CD4-positive, alpha-beta T cell treated with Interleukin-6 at 100 ng/mL for 8 hours (primary cell): Measurements from ENCODE around the gene FGF1.
"Not testable (repeated sequence)": the region's sequence is repeated elsewhere in the genome, so short reads cannot be mapped to it uniquely, and the experiment has no call there.

Experiments used
- DNase-seq: peaks from one replicate; pipeline ENCODE4 v3.0.0-alpha.2; 2020; ENCODE audit warnings: mixed read lengths, low spot score

FGF1 gene

DNA sequence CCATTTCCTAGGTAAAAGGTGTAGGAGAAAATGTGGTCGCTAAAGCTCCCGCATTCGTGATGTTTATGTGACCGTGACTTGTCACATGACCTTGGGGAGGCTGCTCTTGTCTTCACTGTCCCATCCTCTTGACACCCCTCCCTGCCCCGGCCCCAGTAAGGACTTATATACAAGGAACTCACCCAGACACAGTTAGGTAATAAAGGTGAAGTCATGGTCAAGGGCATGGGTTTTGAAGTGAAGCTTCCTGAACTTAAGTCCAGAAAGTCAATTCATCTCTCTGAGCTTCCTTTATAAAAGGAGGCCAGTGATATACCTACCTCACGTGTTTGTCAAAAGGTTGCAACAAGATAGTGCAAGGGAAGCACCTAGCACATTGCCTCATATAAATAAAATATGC lies 17.6 kb downstream of the FGF1 start:
- DNase-seq: no peak

GRCh38 chr5:142667831-142668230 lies 18.1 kb downstream of the FGF1 start:
- no peak for DNase-seq

GRCh38 chr5:142664636-142665035 lies 21.3 kb downstream of the FGF1 start:
- no peak for DNase-seq

GRCh38 chr5:142664067-142664466 lies 21.8 kb downstream of the FGF1 start:
- no peak for DNase-seq

DNA sequence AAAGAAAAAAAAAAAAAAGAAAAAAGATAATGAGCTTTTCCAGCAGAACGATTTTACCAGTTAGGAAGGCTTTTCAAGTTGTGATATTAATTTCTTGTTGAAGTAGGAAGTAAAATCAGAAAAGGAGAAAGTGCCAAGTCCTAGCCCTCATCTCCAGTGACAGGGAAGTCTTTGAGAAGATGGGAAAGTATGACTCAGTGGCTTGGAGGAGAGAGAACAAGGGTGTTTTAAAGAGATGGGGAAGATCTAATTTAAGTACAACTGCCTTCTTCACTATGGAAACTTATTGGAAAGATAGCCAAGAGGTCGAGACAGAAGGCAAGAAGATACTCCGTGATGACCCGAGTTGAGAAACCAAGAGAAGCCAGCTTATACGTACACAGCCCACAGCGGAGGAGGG lies 22.6 kb downstream of the FGF1 start:
- no peak for DNase-seq

- no peak for DNase-seq
Observed at GRCh38 chr5:142661957-142662356, 23.9 kb downstream of the FGF1 start.

DNA sequence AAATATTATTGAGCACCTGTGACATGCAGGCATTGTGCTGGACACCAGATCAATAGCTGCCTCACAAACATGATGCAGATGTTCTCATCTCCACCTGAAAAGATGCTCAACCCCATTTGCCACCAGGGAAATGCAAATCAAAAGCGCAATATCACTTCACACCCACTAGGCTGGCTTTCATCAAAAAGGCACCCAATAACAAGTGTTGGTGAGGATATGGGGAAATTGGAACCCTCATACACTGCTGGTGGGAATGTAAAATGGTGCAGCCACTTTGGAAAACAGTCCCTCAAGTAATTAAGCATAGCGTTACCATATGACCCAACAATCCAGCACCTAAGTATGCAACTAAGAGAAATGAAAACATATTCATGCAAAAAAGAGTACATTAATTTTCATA lies 24.7 kb downstream of the FGF1 start:
- DNase-seq: no peak

GRCh38 chr5:142660731-142661130 lies 25.2 kb downstream of the FGF1 start:
- no peak for DNase-seq

- DNase-seq: no peak
Observed at GRCh38 chr5:142660196-142660595, 25.7 kb downstream of the FGF1 start.

- no peak for DNase-seq
Observed at GRCh38 chr5:142659405-142659804, 26.5 kb downstream of the FGF1 start.

DNA sequence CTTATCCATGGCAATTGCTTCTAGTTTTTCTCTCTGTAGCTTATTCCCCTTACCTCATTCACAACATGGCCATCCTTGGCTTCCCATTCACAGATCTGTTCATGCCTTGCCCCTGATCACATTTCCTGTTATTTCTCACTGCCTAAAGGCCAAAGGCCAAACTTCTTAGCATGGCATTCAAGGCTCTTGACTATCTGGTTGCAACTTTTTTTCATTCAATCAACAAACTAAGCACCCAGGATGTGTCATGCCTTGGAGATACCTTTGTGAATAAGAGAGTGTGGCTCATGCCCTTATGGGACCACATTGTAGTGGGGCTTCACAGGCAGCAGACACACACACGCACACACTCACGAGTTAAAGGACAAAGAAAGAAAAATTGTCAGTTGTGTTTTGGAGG lies 27.6 kb downstream of the FGF1 start:
- no peak for DNase-seq

DNA sequence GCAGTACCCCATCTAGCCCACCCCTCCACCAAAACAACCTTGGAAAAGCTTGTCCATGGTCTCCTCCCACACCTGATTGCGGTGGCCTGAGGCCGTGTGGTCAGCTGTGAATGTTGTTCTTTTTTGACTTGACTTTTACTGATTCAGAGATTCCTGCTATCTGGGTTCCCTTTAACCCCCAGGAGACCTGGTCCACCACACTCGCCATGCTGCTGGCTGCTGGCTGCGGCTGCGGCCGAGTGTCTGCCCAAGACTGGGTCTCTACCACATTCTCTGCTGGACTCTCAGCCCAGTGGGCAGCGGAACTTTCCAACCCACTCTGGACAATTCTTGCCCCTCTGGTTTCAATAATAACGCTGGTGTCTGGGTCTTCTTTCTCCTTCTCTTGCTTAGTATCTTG lies 28.4 kb downstream of the FGF1 start:
- DNase-seq: no peak

DNA sequence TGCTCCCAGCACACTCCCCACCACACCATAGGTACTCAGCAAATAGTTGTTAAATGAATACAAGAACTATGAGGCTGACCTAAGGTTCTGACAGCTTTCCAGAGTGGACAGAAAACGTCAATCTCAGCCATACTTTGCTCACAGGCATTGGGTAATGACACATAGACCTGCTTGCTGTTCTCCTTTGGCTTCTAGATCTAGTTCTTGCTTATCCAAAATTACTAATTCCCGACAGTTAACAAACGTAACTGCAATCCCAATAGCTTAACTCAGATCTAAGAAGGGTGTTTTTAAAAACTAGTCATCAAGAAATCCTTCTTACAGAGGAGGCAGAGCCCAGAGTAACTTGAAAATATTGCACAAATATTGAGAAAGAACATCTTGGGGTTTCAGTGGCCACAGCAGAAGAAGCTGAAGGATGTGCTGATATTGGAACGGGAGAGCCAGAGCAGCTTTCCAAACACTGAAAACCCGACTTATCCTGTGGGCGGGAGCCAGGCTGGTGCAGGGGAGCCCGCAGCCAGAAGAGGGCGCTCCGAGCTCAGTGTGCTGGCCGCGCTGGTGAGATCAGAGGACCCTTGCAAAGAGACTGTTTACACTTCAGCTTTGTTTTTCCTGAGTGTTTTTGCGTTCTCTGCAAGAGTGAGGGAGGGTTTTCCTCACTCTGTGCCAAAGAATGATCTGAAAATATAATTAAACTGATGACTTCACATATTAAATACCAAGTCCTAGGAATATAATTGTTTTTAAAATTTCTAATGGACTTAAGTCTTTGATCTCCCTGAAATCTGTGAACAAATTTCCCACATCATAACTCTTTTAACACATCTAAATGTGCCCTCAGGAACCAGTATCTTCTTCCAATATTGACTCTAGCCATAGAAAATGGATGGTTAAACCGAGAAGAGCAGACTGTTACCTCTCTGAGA lies 30.3 kb downstream of the FGF1 start:
- DNase-seq: peak; percentile 49

DNA sequence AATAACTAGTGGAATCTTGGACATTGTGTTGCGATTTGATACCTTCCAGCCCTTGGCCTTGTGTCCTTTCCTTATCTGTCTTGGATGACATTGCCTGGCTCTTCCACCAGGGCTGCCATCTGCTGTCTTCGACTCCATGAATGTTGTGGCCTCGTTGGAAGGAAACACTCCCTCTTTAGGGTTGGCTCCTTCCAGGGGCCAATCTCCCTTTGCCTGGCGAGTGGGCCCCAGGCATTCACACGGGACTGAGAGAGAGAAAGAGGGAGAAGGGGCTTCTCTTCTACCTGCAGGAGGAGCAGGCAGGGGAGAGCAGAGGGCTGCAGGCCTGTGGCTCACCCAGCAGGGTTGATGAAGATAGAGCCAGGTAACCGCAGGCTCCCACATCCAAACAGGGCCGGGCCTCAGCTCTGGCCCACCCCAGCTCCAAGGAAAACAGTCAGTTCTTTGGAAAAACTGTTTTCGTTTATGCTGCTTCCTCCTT lies 31.3 kb downstream of the FGF1 start:
- no peak for DNase-seq

DNA sequence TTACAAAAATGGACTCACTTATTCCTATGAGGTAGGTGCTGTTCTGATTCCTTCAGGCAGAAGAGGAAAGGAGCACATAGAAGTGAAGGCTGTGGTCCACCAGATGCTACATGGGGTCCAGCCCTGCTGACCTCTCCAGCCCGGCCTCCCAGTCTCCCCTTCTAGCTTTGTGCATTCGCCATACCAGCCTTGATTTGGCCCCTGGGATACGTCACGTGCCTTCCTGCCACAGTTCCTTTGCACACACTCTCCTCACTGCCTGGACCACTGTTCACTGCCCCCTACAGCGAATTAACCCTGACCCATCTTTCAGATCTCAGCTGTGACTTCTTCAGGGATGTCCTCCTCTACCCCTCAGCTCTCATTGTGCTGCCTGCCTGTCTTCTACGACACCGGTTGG lies 32.6 kb downstream of the FGF1 start:
- DNase-seq: no peak

DNA sequence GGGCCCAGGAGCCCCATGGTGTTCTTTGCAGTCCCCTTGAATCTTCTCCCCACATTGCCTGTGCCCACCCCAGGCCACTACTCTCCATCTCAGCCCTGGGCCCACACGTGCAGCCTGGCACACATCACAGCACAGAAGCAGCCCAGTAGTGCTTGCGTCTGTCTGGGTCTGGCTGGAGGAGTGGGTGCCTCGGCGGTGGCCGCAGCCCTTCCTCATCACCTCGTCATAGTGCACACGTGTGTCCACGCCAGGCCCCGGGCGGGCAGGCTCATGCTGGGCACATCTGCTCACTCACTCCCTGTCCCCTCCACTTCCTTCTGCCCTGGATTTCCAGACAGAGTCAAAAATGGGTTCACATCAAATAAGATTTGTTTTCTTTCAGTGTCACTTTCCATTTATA lies 33.3 kb downstream of the FGF1 start:
- no peak for DNase-seq

- DNase-seq: no peak
Observed at GRCh38 chr5:142650881-142651280, 35.0 kb downstream of the FGF1 start.

DNA sequence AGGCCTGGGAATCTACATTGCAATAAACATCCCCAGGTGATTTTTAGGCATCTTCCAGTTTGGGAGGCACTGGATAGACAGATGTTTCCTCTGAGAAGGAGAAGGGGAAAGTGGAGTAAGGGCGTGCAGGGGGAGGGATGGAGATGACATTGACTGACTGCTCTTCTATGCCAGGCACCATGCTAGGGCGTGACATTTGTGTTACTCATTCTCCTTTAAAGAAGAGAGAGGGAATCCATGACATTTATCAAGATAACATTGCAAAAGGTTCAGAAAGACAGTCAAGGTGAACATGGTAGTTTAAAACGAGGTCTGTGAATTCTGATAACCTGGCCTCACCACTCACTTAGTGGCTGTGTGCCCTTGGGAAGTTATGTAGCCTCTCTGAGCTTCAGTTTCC lies 35.8 kb downstream of the FGF1 start:
- DNase-seq: no peak

- DNase-seq: not testable (repeated sequence)
Observed at GRCh38 chr5:142648108-142648507, 37.8 kb downstream of the FGF1 start.

DNA sequence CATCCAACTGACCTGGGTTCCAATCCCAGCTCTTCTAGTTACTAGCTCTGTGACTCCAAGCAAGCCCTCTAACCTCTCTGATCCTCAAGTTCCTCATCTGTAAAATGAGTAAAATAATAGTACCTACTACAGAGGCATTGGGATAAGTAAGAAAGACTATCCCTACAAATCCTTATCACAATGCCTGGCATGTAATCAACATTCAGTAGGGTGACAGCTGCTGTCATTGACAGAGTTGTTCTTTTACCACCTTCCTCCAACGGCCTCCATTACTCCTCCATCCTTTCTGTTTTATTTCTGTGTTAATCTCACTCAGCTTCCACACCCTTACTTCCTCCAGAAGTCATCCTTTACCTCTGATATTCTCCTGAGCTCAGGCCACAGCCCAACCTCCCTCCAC lies 40.4 kb downstream of the FGF1 start:
- DNase-seq: no peak

DNA sequence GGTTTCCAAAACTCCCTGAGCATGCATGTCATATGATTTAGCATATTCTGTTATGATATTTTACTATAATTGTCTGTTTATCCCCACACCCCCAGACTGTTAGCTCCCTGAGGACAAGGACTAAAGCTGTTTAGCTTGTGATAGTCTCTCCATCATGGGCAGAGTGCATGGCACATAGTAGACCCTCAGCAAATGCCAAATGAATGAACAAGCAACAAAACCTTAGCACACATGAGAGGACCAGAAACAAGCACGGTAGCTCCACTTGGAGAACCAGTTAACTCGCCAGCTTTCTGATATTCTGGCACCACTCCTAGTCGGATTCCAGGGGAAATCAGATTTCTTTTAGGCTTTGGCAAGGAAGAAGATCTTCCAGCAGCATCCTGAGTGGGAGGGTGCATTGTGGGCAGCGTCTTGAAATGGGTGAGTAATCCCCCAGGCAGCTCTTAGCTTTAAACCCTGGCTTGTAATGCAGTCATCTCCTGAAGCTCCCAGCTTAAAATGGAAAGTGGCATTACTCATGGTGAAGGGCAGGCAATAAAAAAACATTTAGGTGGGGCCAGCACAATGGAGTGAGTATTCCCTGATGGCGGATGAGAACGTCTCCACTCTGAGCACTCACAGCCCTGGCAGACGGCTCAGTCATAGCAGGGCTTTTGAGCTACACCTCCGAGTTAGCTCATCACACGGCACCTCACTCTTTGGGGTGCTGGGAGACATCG lies 41.1 kb downstream of the FGF1 start:
- DNase-seq: no peak

DNA sequence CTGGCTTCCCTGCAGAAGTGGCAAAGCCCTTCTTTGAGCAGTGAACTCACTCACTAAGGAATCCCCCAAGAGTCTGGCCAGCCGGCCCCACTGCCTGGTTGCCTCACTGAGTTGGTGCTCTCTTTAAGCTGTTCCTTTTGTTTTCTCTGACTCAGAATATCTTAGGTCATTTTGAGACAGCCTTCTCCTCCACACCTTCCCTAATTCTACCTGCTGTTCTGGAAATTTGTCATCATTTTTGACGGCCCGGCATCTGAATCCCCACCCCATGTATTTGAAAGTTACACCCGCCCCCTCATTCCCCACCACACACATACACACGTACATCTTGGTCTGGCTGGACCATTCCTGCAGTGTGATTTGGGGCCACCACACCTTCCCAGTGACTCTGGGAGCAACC lies 41.8 kb downstream of the FGF1 start:
- DNase-seq: no peak

- no peak for DNase-seq
Observed at GRCh38 chr5:142643634-142644033, 42.3 kb downstream of the FGF1 start.
